NCI-H1417 treated with DMSO at 0.1 percent for 48 hours (cell line): ENCODE data around the gene AMIGO1.
A peak's percentile ranks its signal among the peaks of the same experiment; 100 is the strongest.

Source experiments
- DNase-seq: peaks from one replicate; lab custom pipeline; 2025; lab: John Stamatoyannopoulos, UW

Gene AMIGO1

GRCh38 chr1:109509176-109510134, at the start of gene AMIGO1:
Gene AMIGO1 (minus strand): TSS chr1:109509727. CDS start chr1:109508912, 815 bp downstream.
- DNase-seq, result no peak

GRCh38 chr1:109557520-109557919, 48.0 kb upstream of the AMIGO1 start:
- no peak for DNase-seq

- DNase-seq, result no peak
Observed at GRCh38 chr1:109556563-109556962, 47.0 kb upstream of the AMIGO1 start.

- peak; percentile 82 for DNase-seq
Observed at GRCh38 chr1:109548321-109549267, 39.1 kb upstream of the AMIGO1 start, which contains the start of gene GNAI3. Gene GNAI3 (plus strand): TSS chr1:109548615. CDS start chr1:109548721, 106 bp downstream.

- no peak for DNase-seq
Observed at GRCh38 chr1:109547463-109548320, 38.2 kb upstream of the AMIGO1 start.

GRCh38 chr1:109546311-109547109, 37.0 kb upstream of the AMIGO1 start:
- peak; percentile 74 for DNase-seq

GRCh38 chr1:109543988-109544735, 34.6 kb upstream of the AMIGO1 start:
- DNase-seq, result no peak

GRCh38 chr1:109543283-109543987, 33.9 kb upstream of the AMIGO1 start:
- no peak for DNase-seq

- DNase-seq, result no peak
Observed at GRCh38 chr1:109542657-109543056, 33.1 kb upstream of the AMIGO1 start.

GRCh38 chr1:109541102-109541501, 31.6 kb upstream of the AMIGO1 start:
- DNase-seq, result no peak

GRCh38 chr1:109539676-109540075, 30.1 kb upstream of the AMIGO1 start, which contains the start of gene GPR61:
Gene GPR61 (plus strand): TSS chr1:109539872. CDS start chr1:109543023, 3,151 bp downstream.
- no peak for DNase-seq

- no peak for DNase-seq
Observed at GRCh38 chr1:109538827-109539555, 29.5 kb upstream of the AMIGO1 start.

- DNase-seq, result no peak
Observed at GRCh38 chr1:109537450-109538178, 28.1 kb upstream of the AMIGO1 start.

- no peak for DNase-seq
Observed at GRCh38 chr1:109535971-109536491, 26.5 kb upstream of the AMIGO1 start.

GRCh38 chr1:109535481-109535880, 26.0 kb upstream of the AMIGO1 start:
- no peak for DNase-seq

GRCh38 chr1:109534307-109534858, 24.9 kb upstream of the AMIGO1 start:
- no peak for DNase-seq
